Transverse colon (tissue), 4 donors: Measurements from ENCODE around the gene TSTD1. TPM values are rescaled to one million over a fixed set of nuclear protein-coding genes. Genes with fewer than 3 reads are reported as not detected.
A peak's percentile ranks its signal among the peaks of the same experiment; 100 is the strongest.
"Not testable (repeated sequence)": the region's sequence is repeated elsewhere in the genome, so short reads cannot be mapped to it uniquely, and the experiment has no call there.

Experiments
- DNase-seq: peaks from one replicate; pipeline ENCODE4 v3.0.0-alpha.2; 2019
- H3K27ac ChIP-seq, 4 donors: fragments of 200-600 bp; sonication (generic); 2 replicates each; pipeline ENCODE4 v1.5.1; 2016 to 2018; ENCODE audit warnings: inconsistent platforms in 4 of 4
- H3K27me3 ChIP-seq: fragments of 200-600 bp; sonication (generic); 2 replicates; pipeline ENCODE4 v1.5.1; 2017; ENCODE audit warnings: inconsistent platforms
- H3K36me3 ChIP-seq, 4 donors: fragments of 200-600 bp; sonication (generic); 2 replicates each; pipeline ENCODE4 v1.5.1; 2017 to 2019; ENCODE audit warnings: inconsistent platforms in 4 of 4
- H3K4me1 ChIP-seq, 4 donors: fragments of 200-600 bp; sonication (generic); 2 replicates each; pipeline ENCODE4 v1.5.1; 2017 to 2020; ENCODE audit warnings: inconsistent platforms in 4 of 4
- H3K4me3 ChIP-seq, 4 donors: fragments of 200-600 bp; sonication (generic); 1 replicate in 1 of 4; 2 replicates in 3 of 4; pipeline versions ENCODE4 v1.5.1 to v1.6.1; 2017 to 2019; ENCODE audit warnings: inconsistent platforms in 4 of 4
- H3K9me3 ChIP-seq, 2 donors: fragments of 200-600 bp; sonication (generic); 2 replicates each; pipeline ENCODE4 v1.5.1; 2017 to 2019; ENCODE audit warnings: inconsistent platforms in 2 of 2
- EP300 ChIP-seq: sonication (generic); formaldehyde crosslinking; IDR thresholded peaks from one replicate; pipeline ENCODE4 v1.6.1; 2017; ENCODE audit warnings: antibody characterized with exemption, low read depth
- POLR2A ChIP-seq: fragments of 450-650 bp; IDR thresholded peaks from one replicate; pipeline ENCODE4 v1.6.1; 2016; ENCODE audit warnings: antibody characterized with exemption, mild to moderate bottlenecking, moderate library complexity
- POLR2AphosphoS5 ChIP-seq, 3 donors: sonication (generic); formaldehyde crosslinking; IDR thresholded peaks; one replicate each; pipeline ENCODE4 v1.6.1; 2016; ENCODE audit warnings: antibody characterized with exemption in 3 of 3
- WGBS, 2 donors: methylation state at CpG; one replicate each; pipeline ENCODE4 v1.1.5; 2018; ENCODE audit warnings: low coverage in 1 of 2; 5-methylcytosine and 5-hydroxymethylcytosine counted together
- in situ Hi-C, 4 donors: fragments of 200-750 bp; cut with MboI; loops; one replicate each; pipeline versions ENCODE4 v1.15.0 to v1.15.1; 2017; ENCODE audit warnings: low sequenced_read_pairs in 3 of 4, low pct_ligation_motif_present in 1 of 4, low pct_unique_long_range_greater_than_20kb in 1 of 4
- intact Hi-C: fragments of 100-400 bp; cut with DNase I; formaldehyde crosslinking; loops from one replicate; pipeline ENCODE4 v1.15.1; 2023; ENCODE audit warnings: low total_unique reads
- total RNA-seq, 4 donors: library from RNA; depleted of rRNA; stranded (reverse); fragments of >200 nt; gene quantifications; one replicate each; pipeline ENCODE4 v1.1.0, GENCODE V29; 2016
- TF ChIP-seq, protein P1 (sequence below), 5 experiments: fragments of 200-600 bp in 3 of 5; fragments of 450-650 bp in 2 of 5; sonication (generic) in 3 of 5; IDR thresholded peaks; 1 replicate in 2 of 5; 2 replicates in 3 of 5; pipeline ENCODE4 v1.5.1; 2016 to 2017; ENCODE audit warnings: antibody characterized with exemption in 5 of 5, inconsistent platforms in 3 of 5, mild to moderate bottlenecking in 2 of 5, moderate library complexity in 1 of 5

TSTD1 gene
- total RNA-seq, 4 donors from 2014 or later: 104 to 224 (median 191) TPM

GRCh38 chr1:161066694-161067093 is 27.9 kb upstream of the TSTD1 start:
- in situ Hi-C loops: loop anchor here in 1 of 4 donors (25.0 kb wide), 1 partner anchor 671 kb away; the partner anchor contains the start of gene DUSP12
- TF ChIP-seq POLR2A: no peak
- TF ChIP-seq, protein P1, sequence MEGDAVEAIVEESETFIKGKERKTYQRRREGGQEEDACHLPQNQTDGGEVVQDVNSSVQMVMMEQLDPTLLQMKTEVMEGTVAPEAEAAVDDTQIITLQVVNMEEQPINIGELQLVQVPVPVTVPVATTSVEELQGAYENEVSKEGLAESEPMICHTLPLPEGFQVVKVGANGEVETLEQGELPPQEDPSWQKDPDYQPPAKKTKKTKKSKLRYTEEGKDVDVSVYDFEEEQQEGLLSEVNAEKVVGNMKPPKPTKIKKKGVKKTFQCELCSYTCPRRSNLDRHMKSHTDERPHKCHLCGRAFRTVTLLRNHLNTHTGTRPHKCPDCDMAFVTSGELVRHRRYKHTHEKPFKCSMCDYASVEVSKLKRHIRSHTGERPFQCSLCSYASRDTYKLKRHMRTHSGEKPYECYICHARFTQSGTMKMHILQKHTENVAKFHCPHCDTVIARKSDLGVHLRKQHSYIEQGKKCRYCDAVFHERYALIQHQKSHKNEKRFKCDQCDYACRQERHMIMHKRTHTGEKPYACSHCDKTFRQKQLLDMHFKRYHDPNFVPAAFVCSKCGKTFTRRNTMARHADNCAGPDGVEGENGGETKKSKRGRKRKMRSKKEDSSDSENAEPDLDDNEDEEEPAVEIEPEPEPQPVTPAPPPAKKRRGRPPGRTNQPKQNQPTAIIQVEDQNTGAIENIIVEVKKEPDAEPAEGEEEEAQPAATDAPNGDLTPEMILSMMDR (IDR thresholded peaks at IDR 0.05): no peak
- no peak overlapping the region for H3K27ac ChIP-seq

GRCh38 chr1:161065681-161066080 is 26.9 kb upstream of the TSTD1 start:
- 80 to 92% methylated on average over 7 of the region's 7 CpGs for WGBS, 2 donors
- H3K4me3 ChIP-seq, H3K36me3 ChIP-seq, H3K27ac ChIP-seq, H3K9me3 ChIP-seq, H3K27me3 ChIP-seq, intact Hi-C loops, DNase-seq, H3K4me1 ChIP-seq: not testable (repeated sequence)
- in situ Hi-C loops: loop anchor here in 1 of 4 donors (25.0 kb wide), 1 partner anchor 672 kb away; the partner anchor contains the start of gene DUSP12

More at GRCh38 chr1:161066694-161067093, 27.9 kb upstream of the TSTD1 start:
- H3K9me3 ChIP-seq: no peaks in the 10 kb centered on the region
- H3K4me1 ChIP-seq: peaks cover 0 to 6% (median 1%) of the 10 kb centered on the region in 4 donors
- no peaks in the 10 kb centered on the region for H3K36me3 ChIP-seq
- no peak for DNase-seq
- intact Hi-C loops: no loop called here
- H3K4me3 ChIP-seq: peak overlapping the region in 1 of 4 donors; percentile 42
- H3K27me3 ChIP-seq: no peaks in the 10 kb centered on the region
- WGBS, 2 donors: 62% methylated on average over 3 of the region's 3 CpGs; no CpG with 5 or more reads in 1 of the 2 donors

- H3K9me3 ChIP-seq, DNase-seq, H3K4me1 ChIP-seq, H3K27ac ChIP-seq, H3K4me3 ChIP-seq, H3K36me3 ChIP-seq, intact Hi-C loops, H3K27me3 ChIP-seq: not testable (repeated sequence)
- WGBS, 2 donors: 59 to 64% methylated on average over 3 to 6 of the region's 6 CpGs
- in situ Hi-C loops: loop anchor here in 1 of 4 donors (25.0 kb wide), 1 partner anchor 673 kb away; the partner anchor contains the start of gene DUSP12
These were observed 25.2 kb upstream of the TSTD1 start for GRCh38 chr1:161063936-161064335.

- H3K36me3 ChIP-seq: no peaks in the 10 kb centered on the region
- WGBS, 2 donors: 95 to 100% methylated on average over 1 to 4 of the region's 4 CpGs
- in situ Hi-C loops (loop anchor here in 1 of 4 donors (25.0 kb wide), 1 partner anchor 676 kb away; the partner anchor contains the start of gene DUSP12), intact Hi-C loops (no loop called here)
- no peak for TF ChIP-seq POLR2A
- TF ChIP-seq, protein P1 (IDR thresholded peaks at IDR 0.05): no peak
- H3K27me3 ChIP-seq: no peaks in the 10 kb centered on the region
- no peak overlapping the region for H3K4me3 ChIP-seq
- H3K4me1 ChIP-seq: peaks cover 0 to 3% (median 0%) of the 10 kb centered on the region in 4 donors
- H3K9me3 ChIP-seq: no peaks in the 10 kb centered on the region
- no peak for DNase-seq
- no peak overlapping the region for H3K27ac ChIP-seq
These were observed 22.7 kb upstream of the TSTD1 start for GRCh38 chr1:161061419-161061818.

- Histone ChIP-seq H3K36me3 (no peaks in the 10 kb centered on the region), H3K9me3 (no peaks in the 10 kb centered on the region), H3K4me1 (no peaks in the 10 kb centered on the region), H3K27me3 (no peaks in the 10 kb centered on the region), H3K27ac (no peak overlapping the region), H3K4me3 (no peak overlapping the region)
- 80 to 82% methylated on average over 5 to 6 of the region's 6 CpGs for WGBS, 2 donors
- DNase-seq: no peak
- in situ Hi-C loops (loop anchor here in 1 of 4 donors (25.0 kb wide), 1 partner anchor 678 kb away; the partner anchor contains the start of gene DUSP12), intact Hi-C loops (no loop called here)
- TF ChIP-seq, protein P1 (IDR thresholded peaks at IDR 0.05): no peak
- TF ChIP-seq POLR2AphosphoS5 (IDR thresholded peaks at IDR 0.05): no peak
- TF ChIP-seq POLR2A: no peak
- TF ChIP-seq EP300: no peak
These were observed 20.5 kb upstream of the TSTD1 start for GRCh38 chr1:161059293-161059692.
